GM12873 (cell line): ENCODE measurements around the gene FAM221B.

Experiments used
- CTCF ChIP-seq: IDR thresholded peaks from 2 replicates; pipeline ENCODE4 v1.5.1; 2012; ENCODE audit warnings: low read depth, mild to moderate bottlenecking, moderate library complexity, low read length, control low read depth; ENCODE audit not compliant: insufficient read depth; ENCODE audit errors: missing control alignments

FAM221B gene

GRCh38 chr9:35845824-35846771 is 17.6 kb upstream of the FAM221B start:
- no peak for TF ChIP-seq CTCF

DNA sequence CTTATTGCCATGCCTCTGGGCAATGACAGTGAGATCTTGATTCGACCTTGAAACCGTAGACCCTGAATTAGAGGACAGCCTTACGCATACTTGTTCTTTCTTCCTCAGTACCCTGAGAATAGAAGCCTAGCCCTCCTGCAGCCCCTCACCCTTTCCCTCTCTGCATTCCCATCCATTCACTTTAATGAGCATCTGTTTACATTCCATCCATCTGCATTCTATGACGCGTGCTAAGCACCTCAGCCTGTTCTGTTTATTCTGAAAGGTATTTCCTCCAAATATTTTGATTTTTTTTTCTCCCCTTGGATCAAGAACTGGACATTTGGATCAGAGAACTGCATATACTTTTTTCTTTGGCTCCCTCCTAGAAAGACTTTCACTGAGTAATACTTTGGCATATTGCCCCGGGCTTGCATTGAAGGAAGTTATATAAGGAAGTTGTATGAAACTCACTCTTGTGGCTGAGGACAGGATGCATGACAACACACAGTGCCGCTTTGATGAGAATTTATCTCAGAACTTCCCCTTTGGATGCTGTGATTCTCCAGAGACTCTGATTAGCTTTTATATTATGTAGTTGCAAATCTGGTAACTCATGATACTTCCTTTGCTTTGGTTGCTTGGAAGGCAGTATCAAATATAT is 16.2 kb upstream of the FAM221B start:
- TF ChIP-seq CTCF, result no peak

- no peak for TF ChIP-seq CTCF
These were observed 14.3 kb upstream of the FAM221B start for GRCh38 chr9:35842795-35843194.

GRCh38 chr9:35842020-35842745 is 13.7 kb upstream of the FAM221B start:
- no peak for TF ChIP-seq CTCF

- TF ChIP-seq CTCF, result no peak
These were observed 13.0 kb upstream of the FAM221B start for GRCh38 chr9:35841645-35841900.

DNA sequence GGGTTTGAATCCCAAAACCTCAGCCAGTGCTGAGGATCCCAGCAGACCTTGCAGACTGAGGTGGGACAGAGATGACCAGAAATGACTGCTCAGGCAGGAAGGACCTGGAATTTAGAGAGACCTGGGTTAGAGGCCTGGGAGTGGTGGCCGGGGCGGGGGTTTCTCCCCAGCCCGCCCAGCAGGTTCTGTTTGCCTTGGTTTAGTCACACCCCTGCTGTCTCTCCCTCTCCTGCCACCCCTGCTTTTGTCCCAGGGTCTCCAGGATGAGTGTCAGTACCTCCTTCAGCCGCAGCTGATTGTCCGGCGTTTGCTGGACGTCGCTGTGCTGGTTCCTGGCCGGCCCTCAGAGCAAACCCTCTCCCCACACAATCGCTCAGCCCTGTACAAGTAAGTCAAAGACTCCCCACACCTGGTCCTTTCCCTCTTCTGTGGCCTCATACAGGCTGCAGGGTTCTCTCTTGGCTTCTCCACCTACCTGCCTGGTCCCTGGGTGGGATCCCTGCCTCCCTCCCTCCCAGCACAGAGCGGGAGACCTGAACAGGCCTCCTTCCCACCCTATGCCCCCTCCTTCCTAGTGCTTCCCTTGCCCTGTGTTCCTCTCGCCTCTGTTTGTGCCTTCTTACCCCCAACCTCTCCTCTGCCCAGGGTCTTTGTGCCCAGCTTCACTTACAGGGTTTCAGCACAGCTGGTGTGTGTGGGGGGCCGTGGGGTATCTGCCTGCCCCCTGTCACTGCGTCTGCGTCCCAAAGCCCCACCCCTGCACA is 12.5 kb upstream of the FAM221B start:
- TF ChIP-seq CTCF, result no peak

DNA sequence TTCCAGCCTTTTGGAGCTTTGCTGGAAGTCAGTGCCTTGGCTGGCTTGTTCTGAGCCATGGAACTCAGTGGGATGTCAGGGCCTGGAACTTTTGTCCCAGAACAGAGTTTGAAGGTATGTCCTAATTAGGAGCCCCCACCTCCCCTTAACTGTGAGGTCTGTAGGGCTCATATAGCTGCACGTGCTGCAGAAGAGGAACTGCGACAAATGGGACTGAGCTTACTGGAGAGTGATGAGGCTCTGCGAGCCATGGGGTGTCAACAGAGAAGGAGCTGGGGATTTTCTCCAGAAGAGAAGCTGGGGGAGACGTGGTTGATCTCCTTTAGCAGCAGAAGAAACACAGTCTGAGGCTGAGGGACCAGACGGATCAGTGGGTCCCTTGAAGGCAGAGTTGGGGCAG is 11.4 kb upstream of the FAM221B start:
- TF ChIP-seq CTCF, result no peak
